ENCODE measurements around the gene ARL4A.
A peak's percentile ranks its signal among the peaks of the same experiment; 100 is the strongest.

ARL4A gene

DNA sequence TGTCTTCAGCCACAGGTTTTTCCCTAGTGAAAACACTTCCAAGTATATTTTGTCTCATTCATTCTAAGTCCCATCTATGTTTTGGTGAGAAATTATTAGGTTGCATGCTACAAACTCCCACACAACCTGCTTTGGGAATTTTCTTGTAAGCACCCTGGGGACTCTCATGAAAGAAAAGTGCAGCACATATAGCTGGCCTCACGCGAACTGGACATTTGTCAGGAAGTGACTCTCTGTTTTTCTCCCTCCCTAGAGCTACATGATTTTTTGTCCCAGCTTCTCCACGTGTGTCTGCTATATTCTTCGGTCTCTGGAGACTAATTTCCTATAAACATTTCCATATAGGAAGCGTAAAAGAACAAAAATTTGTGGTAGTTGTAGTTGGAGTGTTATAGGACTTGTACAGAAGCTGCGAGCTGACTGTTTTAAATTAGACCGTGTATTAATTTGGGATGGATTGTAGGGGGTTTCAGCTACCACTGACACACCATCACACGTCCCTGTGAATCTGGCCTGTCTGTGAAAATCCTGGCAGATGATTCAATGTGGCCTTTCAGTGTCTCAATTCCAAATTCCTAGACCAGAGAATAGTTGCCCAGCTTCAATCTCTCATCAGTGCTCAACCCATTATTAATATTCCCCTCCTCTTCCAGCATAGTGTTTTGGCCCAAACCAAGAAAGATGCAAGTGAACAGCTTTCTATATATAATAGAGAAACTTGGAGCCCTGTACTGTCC lies 40.2 kb downstream of the ARL4A start:
- no peak for DNase-seq

DNA sequence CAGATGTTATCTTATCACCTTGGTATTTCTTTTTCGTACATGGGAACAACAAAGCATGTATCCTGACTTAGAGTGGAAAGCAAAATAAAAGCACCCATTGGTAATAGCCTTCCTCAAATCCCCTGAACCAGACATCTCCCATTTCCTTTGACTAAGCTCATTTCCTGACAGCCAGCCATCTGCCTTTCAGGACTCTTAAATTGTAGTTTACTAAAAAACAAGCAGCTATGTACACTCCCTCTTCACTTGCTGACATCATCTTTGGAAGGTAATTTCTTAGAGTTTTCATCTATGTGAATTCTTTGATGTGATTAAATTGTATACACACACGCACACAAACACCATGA lies 40.7 kb downstream of the ARL4A start:
- peak; percentile 59 for DNase-seq

DNA sequence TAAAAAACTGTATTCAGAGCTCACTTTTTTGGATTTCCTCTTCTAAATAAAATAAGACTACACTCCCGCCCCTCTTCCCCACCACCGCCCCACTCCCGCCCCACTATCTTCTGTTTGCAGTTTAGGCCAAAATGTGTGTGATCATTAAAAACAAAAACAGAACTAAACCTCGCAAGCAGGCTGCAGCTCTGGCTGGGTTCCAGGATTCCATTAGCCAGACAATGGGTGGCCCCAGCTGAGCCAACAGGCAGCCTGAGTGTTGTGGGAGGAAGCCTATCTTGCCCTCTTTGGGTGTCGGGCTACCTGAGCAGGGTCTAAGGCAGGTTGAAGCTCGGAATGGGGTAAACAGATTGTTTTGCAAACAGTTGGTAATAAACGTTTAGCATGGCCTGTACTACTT lies 41.7 kb downstream of the ARL4A start:
- DNase-seq = peak; percentile 97

DNA sequence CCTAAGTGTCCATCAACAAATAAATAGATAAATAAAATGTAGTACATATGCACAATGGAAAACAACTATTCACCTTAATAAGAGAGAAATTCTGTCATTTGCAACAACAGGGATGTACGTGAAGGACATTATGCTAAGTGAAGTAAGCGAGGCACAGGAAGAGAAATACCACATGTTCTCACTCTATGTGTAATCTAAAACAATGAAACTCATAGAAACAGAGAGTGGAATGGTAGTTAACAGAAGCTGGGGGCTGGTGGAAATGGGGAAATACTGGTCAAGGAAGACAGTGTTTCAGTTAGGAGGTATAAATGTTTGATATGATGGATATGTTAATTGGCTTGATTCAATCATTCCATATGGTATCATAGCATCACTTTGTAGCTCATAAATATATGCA lies 43.1 kb downstream of the ARL4A start:
- no peak for DNase-seq

DNA sequence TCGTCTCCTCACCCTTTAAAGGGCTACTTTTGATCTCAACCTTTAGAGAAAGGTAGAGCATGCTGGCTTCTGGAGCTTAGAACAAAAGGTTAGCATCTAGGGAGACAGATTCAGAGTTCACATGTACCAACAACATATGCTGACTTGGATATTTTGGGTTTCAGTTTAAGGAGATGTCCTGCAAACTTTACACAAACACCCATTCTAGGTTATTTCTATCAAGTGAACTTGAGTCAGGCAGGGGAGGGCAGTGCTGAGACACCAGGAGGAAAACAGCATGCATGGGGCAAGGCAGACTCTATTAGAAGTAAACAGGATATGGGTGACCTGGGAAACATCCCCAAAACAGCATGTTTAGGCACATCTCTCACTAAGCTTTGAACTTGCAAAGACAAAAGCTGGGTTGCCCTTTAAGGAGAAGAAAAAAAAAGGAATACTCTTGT lies 43.8 kb downstream of the ARL4A start:
- DNase-seq = peak; percentile 46

DNA sequence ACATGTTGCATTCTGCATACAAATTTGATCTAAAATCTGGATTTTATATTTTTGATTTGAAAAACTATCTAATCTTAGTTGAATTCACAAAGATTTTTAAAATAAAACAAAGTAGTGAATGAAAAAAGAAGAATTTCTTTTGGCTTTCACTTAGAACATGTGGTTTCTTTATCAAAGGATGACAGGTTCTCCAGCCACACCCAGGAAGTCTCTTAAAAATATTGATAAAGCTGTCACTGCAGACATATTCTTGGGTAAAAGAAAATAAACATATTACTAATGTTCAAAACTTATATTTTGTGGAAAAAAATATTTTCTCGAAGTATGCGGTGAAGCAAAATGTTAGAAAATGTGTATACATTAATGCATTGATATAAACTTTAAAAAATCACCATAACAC lies 44.3 kb downstream of the ARL4A start:
- DNase-seq = no peak

DNA sequence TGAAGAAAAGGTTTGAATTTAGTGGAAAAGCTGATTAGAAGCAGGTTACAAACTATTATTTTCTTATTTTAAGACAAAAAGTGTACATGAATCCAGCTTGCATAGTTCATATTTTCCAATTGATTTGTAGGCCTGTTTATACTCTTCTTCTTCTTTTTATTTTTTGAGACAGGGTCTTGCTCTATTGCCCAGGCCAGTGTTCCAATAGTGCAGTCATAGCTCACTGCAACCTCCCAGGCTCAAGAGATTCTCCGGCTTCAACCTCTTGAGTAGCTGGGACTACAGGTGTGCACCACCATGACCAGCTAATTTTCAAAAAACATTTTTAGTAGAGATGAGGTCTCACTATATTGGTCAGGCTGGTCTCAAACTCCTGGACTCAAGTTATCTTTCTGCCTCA lies 45.0 kb downstream of the ARL4A start:
- no peak for DNase-seq

DNA sequence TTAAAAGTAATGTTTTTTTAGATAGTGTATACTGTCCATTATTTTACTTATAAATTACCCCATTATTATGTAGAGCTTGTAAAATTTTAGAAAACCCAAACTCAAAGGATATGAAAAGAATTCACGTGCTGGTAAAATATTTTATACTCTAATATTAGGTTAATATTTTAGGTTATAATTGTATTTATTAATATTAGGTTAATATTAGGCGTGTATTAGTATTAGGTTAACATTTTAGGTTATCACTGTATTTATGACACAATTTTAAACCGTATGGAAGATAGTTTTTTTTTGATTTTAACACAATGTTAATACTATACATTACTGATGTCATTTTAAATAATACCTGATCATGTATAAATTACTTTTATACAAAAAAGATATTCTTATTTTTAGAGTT lies 48.5 kb downstream of the ARL4A start:
- DNase-seq = no peak

DNA sequence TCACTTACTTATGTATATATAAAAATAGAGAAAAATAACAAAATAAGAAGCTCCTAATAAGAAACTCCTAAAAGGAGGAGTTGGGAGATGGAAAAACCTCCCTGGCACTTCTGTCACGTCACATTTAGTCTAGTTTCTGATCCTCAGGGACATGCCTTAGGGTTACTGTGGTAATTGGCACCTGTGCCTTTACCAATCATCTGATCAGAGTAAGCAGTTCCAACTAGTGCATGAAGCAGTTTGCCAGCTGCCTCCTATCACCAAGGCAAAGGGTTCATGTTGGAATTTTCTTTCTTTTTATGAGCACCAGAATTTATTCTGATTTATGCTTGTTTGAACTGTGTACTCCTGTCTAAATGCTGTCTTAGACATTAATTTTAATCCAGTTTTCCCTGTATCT lies 49.9 kb downstream of the ARL4A start:
- peak; percentile 75 for DNase-seq

DNA sequence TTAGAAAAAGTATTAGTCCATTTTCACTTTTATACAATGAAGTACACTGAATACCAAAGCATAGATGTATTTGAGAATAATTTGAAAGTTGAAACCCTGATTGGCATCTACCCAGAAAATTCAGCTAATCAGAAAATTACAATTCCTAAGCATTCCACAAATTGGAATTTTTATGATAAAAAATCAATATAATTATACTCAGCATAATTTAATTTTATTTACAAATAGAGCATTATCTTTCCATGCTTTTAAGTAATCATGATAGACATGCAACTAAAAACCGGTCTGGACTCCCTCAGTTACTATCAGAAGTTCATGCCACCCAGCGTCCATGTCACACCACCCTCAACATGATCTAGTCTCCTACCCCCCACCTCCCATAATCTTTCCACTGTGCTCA lies 50.4 kb downstream of the ARL4A start:
- DNase-seq = no peak

DNA sequence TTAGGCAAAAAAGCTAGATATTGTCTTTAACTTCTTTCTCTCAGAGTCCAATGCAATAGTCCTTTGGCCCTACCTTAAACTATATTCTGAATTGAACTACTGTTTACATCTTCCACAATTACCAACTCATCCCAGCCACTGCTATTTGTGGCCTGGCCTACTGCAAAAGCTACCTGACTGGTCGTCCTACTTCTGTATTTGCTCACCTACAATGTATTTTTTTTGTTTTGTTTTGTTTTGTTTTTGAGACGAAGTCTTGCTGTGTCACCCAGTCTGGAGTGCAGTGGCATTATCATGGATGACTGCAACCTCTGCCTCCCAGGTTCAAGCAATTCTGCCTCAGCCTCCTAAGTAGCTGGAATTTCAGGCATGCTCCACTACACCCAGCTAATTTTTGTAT lies 51.2 kb downstream of the ARL4A start:
- DNase-seq = no peak

Data from NCI-H69 (cell line).